GM21529 (cell line): ENCODE results near the gene B3GNT2.
"Not testable (repeated sequence)": the region's sequence is repeated elsewhere in the genome, so short reads cannot be mapped to it uniquely, and the experiment has no call there.

ENCODE experiments used
- ATAC-seq: cut with Tn5 transposase; IDR thresholded peaks from one replicate; pipeline ENCODE4 v1.9.1; 2021; ENCODE audit not compliant: unreplicated experiment

Gene B3GNT2

DNA sequence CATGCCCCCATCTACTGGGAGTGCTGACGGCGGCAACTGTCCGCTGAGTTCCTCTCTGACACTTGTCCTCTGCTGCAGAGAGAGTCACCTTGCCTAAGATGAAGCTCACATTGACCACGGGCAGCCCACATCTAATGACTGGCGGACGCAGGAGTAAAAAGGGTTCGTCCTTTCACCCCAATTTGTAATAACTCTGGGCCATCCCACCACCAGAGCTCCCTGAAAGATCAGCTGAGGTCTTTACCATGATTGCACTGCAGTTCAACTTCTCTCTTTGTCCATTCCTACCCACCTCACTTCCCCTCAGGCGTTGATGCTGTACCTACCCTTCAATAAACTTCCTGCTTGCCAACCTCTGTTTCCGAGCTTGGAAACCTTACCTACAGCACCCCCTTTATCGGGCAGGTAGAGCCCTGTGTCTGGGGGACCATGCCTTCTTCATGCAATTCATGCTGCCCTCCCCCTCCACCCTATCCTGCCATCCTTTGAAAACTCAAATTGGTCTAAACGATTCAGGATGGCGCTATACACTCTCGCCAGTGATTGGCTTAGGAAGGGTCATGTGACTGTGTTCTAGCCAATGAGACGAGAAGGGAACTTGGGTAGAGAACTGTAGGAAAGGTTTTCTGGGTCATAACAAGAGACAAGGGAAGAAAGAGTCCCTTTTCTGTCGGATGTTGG is 10.3 kb upstream of the B3GNT2 start:
- ATAC-seq = no peak

DNA sequence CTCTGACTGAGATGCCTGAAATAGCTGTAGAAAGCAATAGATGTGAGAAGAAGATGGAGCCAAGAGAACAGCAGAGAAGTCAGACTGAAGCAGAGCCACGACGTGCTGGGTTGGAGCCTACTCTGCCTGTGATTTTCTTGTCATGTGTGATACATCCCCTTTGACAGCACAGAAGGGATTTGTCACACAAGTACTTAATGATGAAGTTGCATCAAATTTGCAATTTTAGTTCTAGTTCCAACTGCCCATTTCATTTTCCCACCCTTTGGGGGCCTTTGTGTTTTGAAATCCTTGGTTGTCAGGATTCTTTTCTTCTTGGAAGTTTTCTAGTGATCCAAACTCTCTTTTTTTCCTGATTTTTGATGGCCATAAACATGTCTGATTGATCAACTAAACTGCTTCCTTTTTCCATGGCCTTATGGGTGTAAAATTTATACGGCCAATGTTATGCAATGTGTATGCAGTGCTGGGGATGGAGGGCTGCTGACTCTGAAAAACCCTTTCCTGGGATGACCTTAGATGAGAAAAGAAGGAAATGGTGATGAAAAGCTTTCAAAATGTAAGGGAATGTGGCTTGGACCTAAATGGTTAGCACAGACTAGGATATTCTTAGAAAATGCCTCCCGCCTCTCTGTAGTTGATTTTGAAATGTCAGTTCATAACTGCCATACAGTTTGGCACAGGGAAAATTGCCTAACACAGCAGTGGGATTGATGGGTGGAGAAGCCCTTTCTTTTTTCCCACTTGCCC is 9.6 kb upstream of the B3GNT2 start:
- ATAC-seq = no peak

DNA sequence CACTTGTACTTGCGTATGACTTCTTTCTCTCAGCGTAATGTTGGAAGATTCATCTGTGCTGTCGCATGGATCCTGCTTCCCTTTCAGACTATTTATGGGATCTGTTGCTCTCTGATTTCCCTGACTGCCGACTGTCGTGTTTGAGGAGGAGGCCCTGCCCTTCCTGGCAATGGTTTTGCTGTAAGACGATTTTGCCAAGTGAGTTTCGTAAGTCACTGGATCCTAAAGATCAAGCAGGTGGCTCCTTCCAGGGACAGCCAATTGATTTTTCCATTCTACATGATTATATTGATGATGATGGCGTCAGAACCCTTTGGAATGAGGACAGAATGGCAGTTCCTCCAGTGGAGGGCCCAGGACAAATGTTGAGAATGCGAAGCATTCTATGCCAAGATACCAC is 8.7 kb upstream of the B3GNT2 start:
- ATAC-seq = no peak

DNA sequence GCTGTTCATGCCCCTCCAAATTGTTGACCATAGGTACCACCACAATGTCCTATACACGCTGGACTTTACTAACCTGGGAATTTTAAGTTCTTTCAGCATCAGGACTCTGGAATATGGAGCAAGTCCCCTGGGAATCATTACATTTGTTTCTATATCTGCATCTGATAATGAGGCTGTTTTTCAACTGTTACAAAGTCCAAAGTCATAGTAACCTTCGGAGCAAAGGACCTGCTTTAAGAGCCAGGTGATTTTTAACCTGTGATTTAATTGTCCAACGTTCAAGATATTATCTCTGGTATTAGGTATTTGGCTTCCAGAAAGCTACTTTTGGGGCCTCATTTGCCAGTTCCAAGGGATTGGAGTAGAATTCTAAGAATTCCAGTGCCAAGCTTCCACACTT is 7.5 kb upstream of the B3GNT2 start:
- no peak for ATAC-seq

DNA sequence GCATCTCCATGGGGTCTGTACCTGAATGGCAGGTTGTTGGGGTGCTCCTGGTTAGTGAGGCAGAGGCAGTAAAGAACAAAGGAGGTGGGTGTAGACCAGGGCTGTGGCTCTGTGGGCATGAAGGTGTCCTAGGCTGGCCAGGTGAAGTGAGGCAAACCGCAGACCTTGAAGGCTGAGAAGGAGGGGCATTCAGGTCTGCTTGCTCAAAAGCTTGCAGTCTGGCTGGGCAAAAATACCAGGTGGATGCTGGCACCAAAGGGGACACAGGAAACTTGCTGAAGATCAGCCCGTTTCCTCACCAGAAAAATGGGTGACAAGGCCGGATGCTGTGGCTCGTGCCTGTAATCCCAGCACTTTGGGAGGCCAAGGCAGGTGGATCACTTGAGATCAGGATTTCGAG is 6.7 kb upstream of the B3GNT2 start:
- no peak for ATAC-seq

DNA sequence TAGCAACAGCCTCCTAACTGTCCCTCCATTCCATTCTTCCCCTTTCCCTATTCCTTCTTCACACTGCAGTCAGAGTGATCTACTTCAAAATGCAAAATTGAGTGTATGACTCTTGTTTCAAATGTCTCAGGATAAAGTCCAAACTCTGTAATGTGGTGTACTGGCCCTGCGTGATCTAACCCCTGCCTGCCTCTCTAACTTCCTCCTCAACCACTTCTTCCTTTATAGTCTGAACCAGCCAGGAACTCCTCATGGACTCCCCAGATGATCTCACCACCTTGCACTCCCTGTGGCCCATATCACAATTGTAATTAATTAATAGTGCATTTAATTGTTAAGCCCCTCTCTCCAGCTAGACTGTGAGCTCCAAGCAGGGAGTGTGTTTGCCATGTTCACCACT is 3.1 kb upstream of the B3GNT2 start:
- no peak for ATAC-seq

DNA sequence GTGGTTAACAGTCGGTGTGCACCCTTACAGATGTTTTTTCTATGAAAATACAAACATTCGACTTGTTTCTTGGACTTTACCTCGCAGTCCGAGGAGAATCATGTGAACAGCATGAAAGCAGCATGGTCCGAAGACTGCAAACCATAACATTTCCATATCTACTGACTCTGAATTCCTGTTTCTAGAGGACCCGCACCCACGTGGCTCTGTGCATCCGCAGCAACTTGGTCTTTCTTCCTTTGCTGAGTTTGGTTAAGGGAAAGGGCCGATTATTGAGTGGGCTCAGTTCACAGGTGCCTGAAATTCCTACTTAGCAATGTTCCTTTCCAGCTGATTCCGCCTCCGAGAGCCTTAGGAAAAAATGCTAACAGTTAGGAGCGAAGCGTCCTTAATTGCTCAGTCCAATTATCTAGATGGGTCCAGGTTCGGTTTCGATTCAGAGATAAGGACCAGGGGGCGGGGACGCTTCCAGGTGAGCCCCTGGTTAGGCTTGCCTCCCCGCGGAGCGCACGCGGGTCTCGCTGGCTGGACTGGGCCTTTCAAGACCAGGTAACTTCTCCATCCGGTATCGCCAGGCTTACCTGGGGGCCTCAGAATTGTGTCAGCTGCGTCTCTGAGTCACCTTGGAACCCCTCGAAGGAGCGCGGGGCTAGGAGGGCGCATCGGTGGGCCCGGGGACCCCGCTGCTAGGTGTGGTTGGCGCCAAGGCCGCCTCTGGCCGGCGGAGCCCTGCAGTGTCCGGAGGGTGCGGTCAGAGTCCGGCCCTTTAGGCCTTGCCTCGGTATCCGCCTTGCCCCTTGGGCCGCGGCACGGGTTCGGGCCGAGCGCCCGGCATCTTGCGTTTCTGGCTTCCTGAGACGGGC is 1.1 kb upstream of the B3GNT2 start:
- no peak for ATAC-seq

DNA sequence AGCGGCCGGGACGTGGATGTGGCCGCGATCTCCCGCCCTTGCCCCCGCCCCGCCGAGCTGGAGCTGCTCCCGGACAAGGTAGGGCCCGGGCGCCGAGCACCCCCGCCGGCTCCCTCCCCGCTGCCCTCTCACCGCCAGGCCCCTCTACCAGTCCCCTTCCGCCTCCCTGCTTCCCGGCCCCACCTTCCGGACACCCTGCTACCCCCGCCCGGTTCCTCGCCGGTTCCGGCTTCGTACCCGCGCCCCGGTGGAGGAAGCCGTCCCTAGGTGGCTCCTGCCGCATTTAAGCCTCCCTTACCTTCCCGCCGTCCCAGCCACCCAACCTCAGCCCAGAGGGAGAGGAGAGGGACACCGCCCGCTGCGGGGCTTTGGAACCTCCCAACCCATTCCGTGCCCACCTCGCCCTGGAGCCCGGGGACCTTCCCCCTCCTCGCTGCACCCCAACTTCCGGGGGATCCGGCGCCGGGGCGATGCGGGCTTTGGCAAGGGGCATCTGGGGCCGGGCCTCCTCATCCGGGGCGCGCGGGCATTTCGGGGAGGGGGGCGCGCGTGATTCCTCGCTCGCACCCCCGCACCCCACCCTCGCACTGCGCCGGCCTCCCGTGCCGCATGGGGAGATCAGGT is 475 bp downstream of the B3GNT2 start:
- ATAC-seq = peak; percentile 27

DNA sequence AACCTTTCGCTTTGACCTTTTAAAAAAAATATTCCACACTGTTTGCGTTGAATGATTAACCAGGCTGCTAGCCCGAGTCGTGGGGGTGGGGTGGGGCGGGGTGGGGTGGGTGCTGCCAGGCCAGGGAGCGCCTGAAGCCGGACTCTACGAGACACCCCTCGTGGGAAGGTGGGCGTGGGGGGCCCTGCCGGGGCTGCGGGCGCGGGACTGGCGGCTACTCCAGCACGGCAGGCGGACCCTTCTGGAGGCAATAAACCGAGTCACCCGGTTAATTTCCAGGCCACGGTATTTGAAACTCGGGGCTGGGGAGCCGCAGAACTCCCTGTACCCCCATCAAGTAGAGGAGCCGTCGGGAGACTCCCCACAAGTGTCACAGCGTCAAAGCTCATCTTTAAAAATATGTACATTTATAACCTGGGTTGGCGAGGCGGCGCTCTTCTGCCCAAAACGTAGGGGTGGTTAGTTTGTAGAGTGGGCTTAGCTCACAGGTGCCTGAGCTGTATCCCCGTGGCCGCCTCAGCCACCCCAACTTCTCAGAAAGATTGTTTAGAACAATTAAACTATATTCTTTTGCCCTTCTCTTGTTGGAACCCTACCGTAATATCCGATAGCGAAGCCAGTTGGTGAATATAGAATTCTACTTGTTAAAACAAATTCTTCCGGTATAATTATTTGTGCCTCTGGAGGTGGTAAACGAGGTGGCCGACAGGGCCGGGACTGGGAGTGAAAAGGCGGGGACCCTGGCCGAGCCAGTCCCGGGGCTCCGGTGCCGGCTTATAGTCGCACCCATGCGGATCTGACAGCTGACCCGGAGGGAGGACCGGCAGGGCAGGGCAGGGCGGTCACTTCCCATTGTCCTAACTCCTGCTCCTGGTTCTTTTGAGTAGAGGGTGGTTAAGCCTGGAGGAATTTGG is 1.4 kb downstream of the B3GNT2 start:
- ATAC-seq = peak; percentile 21

DNA sequence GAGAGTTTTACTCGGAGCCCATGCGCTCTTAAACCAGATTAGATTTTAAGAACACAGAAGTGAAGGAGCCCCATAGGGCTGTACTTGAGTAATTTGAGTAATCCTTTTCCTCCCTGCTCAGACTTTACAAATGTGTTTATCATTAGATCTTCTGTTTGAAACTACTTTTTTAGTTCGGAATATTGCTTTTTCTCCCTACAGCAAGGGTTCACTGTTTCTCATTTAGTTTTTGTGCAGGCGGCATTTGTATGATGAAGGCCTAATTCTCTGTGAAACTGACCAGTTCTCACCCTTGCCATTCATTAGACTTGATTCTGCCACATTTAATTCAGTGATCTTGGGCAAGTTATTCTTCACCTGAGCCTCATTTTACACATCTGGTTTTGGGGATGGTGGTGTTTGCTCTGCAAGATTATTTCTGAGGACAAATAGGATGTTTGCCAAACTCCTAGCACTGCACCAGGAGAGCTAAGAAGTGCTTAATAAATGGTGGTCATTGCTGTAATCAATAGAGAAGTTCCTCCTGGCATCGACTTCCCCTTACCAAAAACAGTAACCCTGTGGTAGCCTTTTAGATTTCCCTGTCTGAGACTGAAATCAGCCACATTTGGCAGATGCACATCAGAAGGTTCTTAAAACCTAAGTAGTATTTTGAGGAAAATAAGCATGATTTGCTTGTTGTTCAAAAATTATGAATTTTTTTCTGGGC is 2.2 kb downstream of the B3GNT2 start:
- no peak for ATAC-seq

DNA sequence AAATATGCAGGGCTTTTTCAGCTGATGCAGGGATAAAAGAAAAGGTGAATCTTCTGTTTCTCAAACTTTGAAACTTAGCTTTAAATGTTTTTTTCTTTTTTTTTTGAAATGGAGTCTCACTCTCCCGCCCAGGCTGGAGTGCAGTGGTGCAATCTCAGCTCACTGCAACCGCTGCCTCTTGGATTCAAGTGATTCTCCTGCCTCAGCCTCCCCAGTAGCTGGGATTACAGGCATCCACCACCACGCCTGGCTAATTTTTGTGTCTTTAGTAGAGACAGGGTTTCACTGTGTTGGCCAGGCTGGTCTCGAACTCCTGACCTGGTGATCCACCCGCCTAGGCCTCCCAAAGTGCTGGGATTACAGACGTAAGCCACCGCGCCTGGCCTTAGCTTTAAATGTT is 2.9 kb downstream of the B3GNT2 start:
- not testable (repeated sequence) for ATAC-seq

DNA sequence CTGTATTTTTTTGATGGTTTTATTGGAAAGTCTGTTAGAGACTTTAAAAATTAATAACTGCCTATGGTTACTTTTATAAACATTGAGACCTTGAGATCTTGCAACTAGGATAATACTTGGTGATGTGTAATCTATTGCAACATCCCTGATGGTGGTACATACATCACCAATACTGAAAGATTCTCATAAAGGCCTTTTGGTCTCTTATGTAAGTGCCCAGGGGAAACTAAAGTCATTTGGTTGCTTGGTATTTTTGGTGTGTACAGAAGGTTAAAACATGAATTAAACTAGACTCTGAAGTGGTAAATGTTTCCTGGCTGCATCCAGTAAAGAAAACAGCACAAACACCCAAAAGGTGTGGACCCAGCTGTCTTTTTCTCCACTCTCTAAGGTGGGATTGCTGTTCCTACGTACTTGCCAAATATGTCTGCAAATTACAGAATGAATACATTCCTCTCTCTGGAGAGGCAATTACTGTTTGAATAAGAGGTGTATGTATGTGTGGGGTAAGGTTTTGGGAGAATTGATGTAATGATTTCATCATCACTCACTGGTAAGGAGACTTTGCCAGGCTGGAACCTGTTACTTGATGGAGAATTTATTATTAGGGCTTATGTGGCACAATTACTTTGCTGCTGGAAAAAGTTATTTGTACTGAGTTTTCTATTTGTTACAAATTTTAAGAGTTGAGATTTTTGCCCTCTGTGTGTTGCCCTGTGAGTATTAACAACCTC is 3.6 kb downstream of the B3GNT2 start:
- ATAC-seq = no peak

DNA sequence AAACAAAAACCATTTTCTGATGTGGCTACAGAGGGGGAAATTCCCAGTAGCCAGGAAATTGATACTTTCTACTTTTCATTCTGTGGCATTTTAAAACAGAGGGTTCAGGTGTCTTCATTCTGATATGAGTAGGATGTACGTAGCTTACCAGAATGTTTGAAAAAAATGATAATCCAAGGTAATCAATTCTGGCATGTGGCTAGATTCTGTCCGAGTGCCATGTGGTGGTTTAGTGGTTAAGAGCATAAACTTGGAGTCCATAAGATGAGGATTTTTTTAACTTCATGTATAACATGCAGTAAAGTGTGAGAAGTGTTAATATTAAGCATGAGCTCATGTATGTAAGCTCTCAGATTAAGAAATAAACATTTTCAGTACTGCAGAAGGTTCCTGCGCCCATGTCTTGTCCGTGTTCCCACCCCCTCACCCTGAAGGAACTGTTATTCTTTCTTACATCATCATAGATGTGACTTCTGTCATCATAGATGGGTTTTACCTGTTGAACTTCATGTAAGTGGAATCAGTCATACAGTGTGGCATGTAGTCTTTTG is 4.5 kb downstream of the B3GNT2 start:
- ATAC-seq = no peak

DNA sequence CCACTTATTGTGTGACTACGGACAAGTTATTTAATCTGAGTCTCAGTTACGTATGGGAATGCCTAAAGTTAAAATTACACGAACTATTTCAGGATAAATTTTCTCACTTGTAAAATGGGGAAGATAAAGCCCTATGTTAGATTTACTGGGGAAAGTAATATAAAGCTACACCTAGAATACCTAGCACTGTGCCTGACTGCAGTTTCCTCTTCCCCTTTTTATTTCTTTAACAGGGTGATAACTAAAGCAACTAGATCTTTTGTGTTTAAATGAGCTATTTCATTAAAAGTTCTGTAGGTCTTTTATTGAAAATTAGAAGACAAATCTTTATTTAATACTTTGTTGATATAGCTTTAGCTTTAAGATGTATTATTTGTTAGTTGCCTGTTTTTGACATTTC is 5.0 kb downstream of the B3GNT2 start:
- no peak for ATAC-seq

DNA sequence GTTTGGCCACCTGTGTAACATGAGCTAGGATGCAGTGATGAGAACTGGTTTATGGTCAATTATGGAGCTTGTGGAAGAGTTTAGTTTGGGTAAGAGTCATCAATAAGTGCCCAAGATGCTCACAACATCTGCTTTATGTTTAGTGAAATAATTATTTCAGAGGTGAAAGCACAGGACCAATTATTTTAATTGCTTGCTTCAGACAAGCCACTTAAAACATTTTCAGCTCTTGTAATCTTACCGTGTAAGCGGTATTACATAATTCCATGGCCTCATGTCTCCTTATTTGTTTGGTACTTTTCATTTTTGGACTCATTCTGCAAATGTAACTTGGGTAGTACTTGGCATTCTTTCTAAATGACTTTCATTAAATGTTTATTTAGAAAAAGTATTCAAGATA is 5.4 kb downstream of the B3GNT2 start:
- no peak for ATAC-seq

DNA sequence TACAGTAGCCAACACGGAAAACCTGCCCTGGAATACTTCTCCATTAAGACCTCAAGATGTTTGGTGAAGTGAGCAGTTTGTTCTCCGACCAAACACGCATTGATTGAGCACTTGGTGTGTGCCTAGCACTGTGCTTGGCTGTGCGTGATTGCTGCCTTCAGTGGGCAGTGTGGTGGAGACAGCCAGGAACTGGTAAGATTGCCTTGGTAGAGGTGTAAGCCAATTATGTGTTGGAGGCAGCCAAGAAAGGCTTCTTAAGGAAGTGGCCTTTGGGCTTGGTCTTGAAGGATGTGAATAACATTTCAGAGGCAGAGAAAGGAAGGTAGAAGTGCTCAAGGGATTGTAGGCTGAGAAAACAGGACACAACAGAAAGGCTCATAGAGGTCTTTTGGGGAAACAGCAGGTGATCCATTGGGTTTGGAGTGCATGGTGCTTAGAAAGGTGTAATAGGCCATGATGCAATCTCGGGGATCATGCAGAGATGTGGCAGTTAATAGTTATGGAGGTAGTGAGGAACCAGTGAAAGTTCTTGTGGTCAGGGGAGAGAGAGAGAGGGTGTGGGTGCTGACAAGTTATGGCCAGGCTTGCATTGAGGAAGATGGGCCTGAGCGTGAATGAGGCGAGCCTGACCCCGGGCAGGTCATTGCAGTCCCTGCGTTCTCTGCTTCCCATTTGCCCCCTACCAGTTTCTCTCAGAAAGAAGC is 6.3 kb downstream of the B3GNT2 start:
- no peak for ATAC-seq

DNA sequence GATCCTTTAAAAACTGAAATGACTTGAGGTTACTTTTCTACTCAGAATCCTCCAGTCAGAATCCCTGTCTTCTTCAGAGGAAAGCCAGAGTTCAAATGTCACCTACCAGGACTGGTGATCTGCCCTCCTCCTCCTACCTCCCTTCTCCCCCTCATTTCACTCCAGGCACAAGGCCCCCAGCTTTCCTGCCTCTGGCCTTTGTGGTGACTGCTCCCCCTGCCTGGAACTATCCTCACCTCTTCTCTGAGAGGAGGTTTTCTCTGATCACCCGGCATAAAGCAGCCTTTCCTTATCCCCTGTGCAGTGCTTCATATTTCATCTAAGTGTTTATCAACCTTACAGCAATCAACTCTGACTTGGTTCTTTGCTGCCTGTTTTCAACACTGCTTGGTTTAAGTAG is 6.8 kb downstream of the B3GNT2 start:
- ATAC-seq = no peak

DNA sequence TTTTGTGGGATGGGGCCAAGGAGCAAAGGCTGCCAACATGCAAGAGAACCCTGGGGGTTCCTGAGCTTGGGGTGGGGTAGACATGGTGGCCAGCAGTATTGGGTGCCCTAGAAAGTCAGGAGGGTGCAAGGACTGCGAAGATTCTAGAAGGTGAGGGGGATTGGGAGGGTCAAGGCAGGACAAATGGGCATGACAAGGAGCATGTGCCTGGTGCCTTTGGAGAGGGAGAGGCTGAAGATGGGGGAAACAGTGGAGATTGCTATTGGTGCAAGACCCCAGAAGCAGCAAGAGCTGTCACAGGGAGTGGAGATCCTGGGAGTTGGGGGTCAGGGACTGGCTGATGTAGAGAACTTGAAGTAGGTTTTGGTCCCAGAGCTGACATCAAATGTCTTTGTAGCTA is 7.5 kb downstream of the B3GNT2 start:
- no peak for ATAC-seq
